HEK293 (cell line): ENCODE measurements around the gene VPS37C.

ENCODE experiments used
- CTCF ChIA-PET: fragments of 350-600 bp; formaldehyde crosslinking; extraction: SDS; loops from one replicate; lab custom pipeline; 2021; ENCODE audit warnings: antibody characterized with exemption; lab: Yijun Ruan, JAX
- POLR2A ChIA-PET: fragments of 300-600 bp; formaldehyde crosslinking; extraction: SDS; loops from one replicate; lab custom pipeline; 2020; ENCODE audit warnings: antibody characterized with exemption, inconsistent platforms; lab: Yijun Ruan, JAX
- H3K27ac ChIP-seq: fragments of 200-500 bp; sonication (Bioruptor generic); 2 replicates; pipeline ENCODE4 v1.5.1; 2014; ENCODE audit warnings: low read depth, low read length, control low read depth, inconsistent platforms; ENCODE audit errors: extremely low read depth
- H3K36me3 ChIP-seq, 2 experiments: fragments of 200-500 bp in 1 of 2; sonication (Bioruptor generic) in 1 of 2; 1 replicate in 1 of 2; 2 replicates in 1 of 2; pipeline ENCODE4 v1.5.1; 2014 to 2017; ENCODE audit warnings: inconsistent platforms in 2 of 2, low read length in 2 of 2; ENCODE audit not compliant: control insufficient read depth in 2 of 2, insufficient read depth in 1 of 2
- H3K4me1 ChIP-seq: fragments of 200-500 bp; sonication (Bioruptor generic); 2 replicates; pipeline ENCODE4 v1.5.1; 2014; ENCODE audit warnings: mild to moderate bottlenecking, low read length, inconsistent platforms; ENCODE audit not compliant: control insufficient read depth, insufficient read depth
- H3K4me3 ChIP-seq: 2 replicates; pipeline ENCODE4 v1.5.1; 2011; ENCODE audit warnings: low read depth, mild to moderate bottlenecking, control low read depth, low read length, moderate library complexity
- H3K9me3 ChIP-seq: fragments of 200-500 bp; sonication (Bioruptor generic); 2 replicates; pipeline ENCODE4 v1.5.1; 2014; ENCODE audit warnings: low read depth, low read length, inconsistent platforms; ENCODE audit not compliant: control insufficient read depth, insufficient read depth
- FEZF1 ChIP-seq: fragments of 450-650 bp; formaldehyde crosslinking; IDR thresholded peaks from 2 replicates; pipeline ENCODE4 v1.5.1; 2016; ENCODE audit warnings: missing biosample characterization, missing genetic modification characterization
- KLF17 ChIP-seq: fragments of 450-650 bp; formaldehyde crosslinking; IDR thresholded peaks from 2 replicates; pipeline ENCODE4 v1.5.1; 2016; ENCODE audit warnings: missing biosample characterization, missing genetic modification characterization
- KLF8 ChIP-seq: fragments of 450-650 bp; formaldehyde crosslinking; IDR thresholded peaks from 2 replicates; pipeline ENCODE4 v1.5.1; 2016; ENCODE audit warnings: missing biosample characterization, missing genetic modification characterization
- SP2 ChIP-seq: fragments of 450-650 bp; formaldehyde crosslinking; IDR thresholded peaks from 2 replicates; pipeline ENCODE4 v1.5.1; 2016; ENCODE audit warnings: missing biosample characterization, missing genetic modification characterization
- TSHZ1 ChIP-seq: fragments of 450-650 bp; formaldehyde crosslinking; IDR thresholded peaks from 2 replicates; pipeline ENCODE4 v1.5.1; 2016; ENCODE audit warnings: missing biosample characterization, missing genetic modification characterization, borderline replicate concordance
- YY1 ChIP-seq: fragments of 450-650 bp; formaldehyde crosslinking; IDR thresholded peaks from 2 replicates; pipeline ENCODE4 v1.5.1; 2018; ENCODE audit warnings: missing biosample characterization, missing genetic modification characterization
- ZBTB8A ChIP-seq: fragments of 450-650 bp; formaldehyde crosslinking; IDR thresholded peaks from 2 replicates; pipeline ENCODE4 v1.5.1; 2016; ENCODE audit warnings: missing biosample characterization, missing genetic modification characterization
- ZNF114 ChIP-seq: fragments of 450-650 bp; formaldehyde crosslinking; IDR thresholded peaks from 2 replicates; pipeline ENCODE4 v1.5.0; 2017; ENCODE audit warnings: missing biosample characterization, missing genetic modification characterization
- ZNF132 ChIP-seq: fragments of 450-650 bp; formaldehyde crosslinking; IDR thresholded peaks from 2 replicates; pipeline ENCODE4 v1.5.1; 2017; ENCODE audit warnings: missing biosample characterization, missing genetic modification characterization, borderline replicate concordance
- ZNF146 ChIP-seq: fragments of 450-650 bp; formaldehyde crosslinking; IDR thresholded peaks from 2 replicates; pipeline ENCODE4 v1.5.1; 2016; ENCODE audit warnings: missing biosample characterization, missing genetic modification characterization
- ZNF169 ChIP-seq: fragments of 450-650 bp; formaldehyde crosslinking; IDR thresholded peaks from 2 replicates; pipeline ENCODE4 v1.5.1; 2016; ENCODE audit warnings: missing biosample characterization, missing genetic modification characterization
- ZNF175 ChIP-seq: fragments of 450-650 bp; formaldehyde crosslinking; IDR thresholded peaks from 2 replicates; pipeline ENCODE4 v1.5.1; 2016; ENCODE audit warnings: missing biosample characterization, missing genetic modification characterization
- ZNF266 ChIP-seq: fragments of 450-650 bp; formaldehyde crosslinking; IDR thresholded peaks from 2 replicates; pipeline ENCODE4 v1.5.1; 2016; ENCODE audit warnings: missing biosample characterization, missing genetic modification characterization, low read depth
- ZNF311 ChIP-seq: fragments of 450-650 bp; formaldehyde crosslinking; IDR thresholded peaks from 2 replicates; pipeline ENCODE4 v1.5.1; 2017; ENCODE audit warnings: missing biosample characterization, missing genetic modification characterization, borderline replicate concordance
- ZNF416 ChIP-seq: fragments of 450-650 bp; formaldehyde crosslinking; IDR thresholded peaks from 2 replicates; pipeline ENCODE4 v1.5.1; 2016; ENCODE audit warnings: missing biosample characterization, missing genetic modification characterization
- ZNF423 ChIP-seq: fragments of 450-650 bp; formaldehyde crosslinking; IDR thresholded peaks from 2 replicates; pipeline ENCODE4 v1.5.1; 2016; ENCODE audit warnings: missing biosample characterization, missing genetic modification characterization
- ZNF48 ChIP-seq: fragments of 450-650 bp; formaldehyde crosslinking; IDR thresholded peaks from 2 replicates; pipeline ENCODE4 v1.5.1; 2016; ENCODE audit warnings: missing biosample characterization, missing genetic modification characterization
- ZNF518A ChIP-seq: fragments of 450-650 bp; formaldehyde crosslinking; conservative IDR thresholded peaks from 2 replicates; pipeline ENCODE4 v1.5.1; 2016; ENCODE audit warnings: low read depth, missing biosample characterization, missing genetic modification characterization
- ZNF610 ChIP-seq: fragments of 450-650 bp; formaldehyde crosslinking; IDR thresholded peaks from 2 replicates; pipeline ENCODE4 v1.5.1; 2016; ENCODE audit warnings: missing biosample characterization, missing genetic modification characterization, borderline replicate concordance

VPS37C gene

GRCh38 chr11:61103851-61104423 lies 57.3 kb downstream of the VPS37C start:
- POLR2A ChIA-PET = no interaction called here
- Histone ChIP-seq H3K9me3 (no peaks in the 10 kb centered on the region), H3K36me3 (no peaks in the 10 kb centered on the region), H3K27ac (no peak overlapping the region), H3K4me1 (no peaks in the 10 kb centered on the region), H3K4me3 (no peak overlapping the region)
- no peak for TF ChIP-seq ZNF114
- TF ChIP-seq ZNF423 = no peak
- TF ChIP-seq ZNF132 (tag by site-specific recombination) = no peak
- TF ChIP-seq ZNF311 (tag by site-specific recombination) = no peak
- no peak for TF ChIP-seq TSHZ1 (tag by site-specific recombination)
- no peak for TF ChIP-seq KLF17 (tag by site-specific recombination)
- no peak for TF ChIP-seq ZNF175 (tag by site-specific recombination)
- no peak for TF ChIP-seq ZBTB8A
- TF ChIP-seq ZNF48 = no peak
- TF ChIP-seq ZNF146 (tag by site-specific recombination) = no peak
- no peak for TF ChIP-seq ZNF610 (tag by site-specific recombination)
- TF ChIP-seq ZNF266 (tag by site-specific recombination) = no peak
- TF ChIP-seq KLF8 (tag by site-specific recombination) = no peak
- no peak for TF ChIP-seq FEZF1 (tag by site-specific recombination)
- TF ChIP-seq ZNF169 (tag by site-specific recombination) = no peak
- no peak for TF ChIP-seq YY1 (tag by site-specific recombination)
- TF ChIP-seq ZNF416 (tag by site-specific recombination) = no peak
- TF ChIP-seq SP2 (tag by site-specific recombination) = no peak
- TF ChIP-seq ZNF518A (tag by site-specific recombination) = no peak
- CTCF ChIA-PET = no interaction called here
